NCI-H187 (cell line): ENCODE results near the gene TMEM175.

Source experiments
- DNase-seq, 2 experiments: peaks; one replicate each; lab custom pipeline; 2025; lab: John Stamatoyannopoulos, UW

Gene TMEM175, protein sequence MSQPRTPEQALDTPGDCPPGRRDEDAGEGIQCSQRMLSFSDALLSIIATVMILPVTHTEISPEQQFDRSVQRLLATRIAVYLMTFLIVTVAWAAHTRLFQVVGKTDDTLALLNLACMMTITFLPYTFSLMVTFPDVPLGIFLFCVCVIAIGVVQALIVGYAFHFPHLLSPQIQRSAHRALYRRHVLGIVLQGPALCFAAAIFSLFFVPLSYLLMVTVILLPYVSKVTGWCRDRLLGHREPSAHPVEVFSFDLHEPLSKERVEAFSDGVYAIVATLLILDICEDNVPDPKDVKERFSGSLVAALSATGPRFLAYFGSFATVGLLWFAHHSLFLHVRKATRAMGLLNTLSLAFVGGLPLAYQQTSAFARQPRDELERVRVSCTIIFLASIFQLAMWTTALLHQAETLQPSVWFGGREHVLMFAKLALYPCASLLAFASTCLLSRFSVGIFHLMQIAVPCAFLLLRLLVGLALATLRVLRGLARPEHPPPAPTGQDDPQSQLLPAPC

GRCh38 chr4:931960-932712 lies at the start of gene TMEM175, which contains the start of gene GAK:
Gene TMEM175, plus strand, starts transcription at chr4:932460. Its CDS starts 15,280 bp downstream, at chr4:947740.
Gene GAK, minus strand, starts transcription at chr4:932316. Its CDS starts 129 bp downstream, at chr4:932187.
- DNase-seq: peak; percentile 95 to 96

DNA sequence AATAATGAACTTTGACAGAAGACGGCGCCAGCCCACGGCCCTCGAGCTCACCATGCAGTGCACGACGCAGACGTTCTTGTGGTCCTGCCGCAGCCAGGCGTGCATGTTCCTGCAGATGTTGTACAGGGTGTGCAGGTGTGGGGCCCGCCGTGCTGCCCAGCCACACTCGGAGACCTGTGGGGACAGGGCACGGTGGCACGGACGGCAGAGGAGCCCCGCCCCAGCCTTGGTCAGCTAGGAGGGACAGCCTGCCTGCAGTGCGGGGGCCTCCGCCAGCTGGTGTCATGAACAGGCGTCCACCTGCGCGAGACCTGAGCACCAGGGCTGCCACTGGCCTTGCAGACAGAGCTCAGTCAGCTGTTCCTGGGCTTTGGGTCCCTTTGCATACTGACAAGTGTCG lies 49.6 kb upstream of the TMEM175 start:
- no peak for DNase-seq

DNA sequence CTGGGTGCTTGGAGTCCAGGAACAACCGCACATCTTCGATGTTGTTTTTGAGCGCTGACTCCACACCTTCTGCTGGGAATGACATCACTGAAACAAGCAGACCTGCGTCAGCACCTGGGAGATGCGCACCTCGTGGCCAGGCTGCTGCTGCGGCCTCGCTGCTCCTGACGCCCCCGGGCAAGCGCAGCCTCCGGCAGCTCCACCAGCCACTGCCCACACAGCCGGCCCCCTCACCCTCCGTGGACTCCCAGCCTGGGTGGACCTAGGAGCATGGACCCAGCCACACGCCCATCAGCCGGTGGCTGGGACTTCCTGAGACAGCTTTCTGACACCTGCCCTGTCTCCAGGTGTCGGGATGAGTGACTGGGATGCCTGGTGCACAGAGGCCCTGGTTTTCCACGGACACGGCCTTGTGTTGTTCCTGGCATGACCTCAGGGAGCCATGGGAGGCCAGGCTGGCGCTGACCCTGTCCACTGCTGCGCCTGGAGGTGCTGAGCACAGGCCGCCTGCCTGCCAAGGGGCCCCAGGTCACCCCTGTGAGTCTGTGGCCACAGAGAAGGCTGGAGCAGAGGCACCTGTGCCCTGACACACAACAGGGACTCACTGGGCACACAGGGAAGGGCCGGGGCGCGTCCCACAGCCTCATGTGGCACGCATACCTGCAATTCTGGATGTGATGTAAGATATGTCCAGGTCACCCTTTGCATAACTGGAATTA lies 48.7 kb upstream of the TMEM175 start:
- DNase-seq: no peak

GRCh38 chr4:884259-884658 lies 48.0 kb upstream of the TMEM175 start:
- no peak for DNase-seq

GRCh38 chr4:884896-885295 lies 47.4 kb upstream of the TMEM175 start:
- no peak for DNase-seq

DNA sequence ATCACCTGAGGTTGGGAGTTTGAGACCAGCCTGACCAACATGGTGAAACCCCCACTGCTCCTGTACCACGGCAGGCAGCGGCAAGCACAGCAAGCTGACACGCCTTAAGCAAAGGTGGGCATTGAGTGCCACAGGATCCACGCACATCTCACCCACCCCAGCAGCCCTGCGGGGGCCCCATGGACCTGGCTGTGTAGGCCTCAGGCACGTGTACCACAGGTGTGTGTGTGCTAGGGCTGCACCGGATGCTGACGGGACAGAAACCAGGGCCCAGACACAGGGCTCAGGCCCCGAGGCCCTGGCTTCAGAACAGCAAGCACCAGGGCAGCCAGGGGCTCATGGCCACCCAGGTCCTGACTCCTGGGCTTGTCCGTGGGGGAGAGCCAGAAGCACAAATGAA lies 46.9 kb upstream of the TMEM175 start:
- no peak for DNase-seq

GRCh38 chr4:886244-886643 lies 46.0 kb upstream of the TMEM175 start:
- no peak for DNase-seq

- DNase-seq: no peak
Measured at GRCh38 chr4:887034-887763, 45.1 kb upstream of the TMEM175 start.

DNA sequence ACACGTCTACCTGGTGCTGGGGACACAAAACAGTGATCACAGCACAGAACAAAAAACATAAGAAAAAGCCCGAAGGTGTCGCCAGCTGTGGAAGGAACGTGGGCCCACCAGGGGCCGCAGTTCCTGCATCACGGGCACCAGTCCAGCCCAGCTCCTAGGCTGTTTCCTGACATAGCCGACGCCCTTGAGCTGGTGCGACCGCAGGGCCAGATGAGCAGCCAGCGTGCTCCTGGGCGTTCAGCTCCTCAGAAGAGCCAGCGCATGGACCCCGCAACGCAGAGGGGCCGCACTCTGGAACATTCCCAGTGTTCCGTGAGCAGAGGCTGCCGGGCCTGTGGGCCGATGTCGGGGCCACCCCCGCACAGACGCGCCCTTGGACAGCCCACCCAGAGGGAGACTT lies 44.2 kb upstream of the TMEM175 start:
- no peak for DNase-seq

GRCh38 chr4:889516-889915 lies 42.7 kb upstream of the TMEM175 start:
- no peak for DNase-seq

GRCh38 chr4:890036-890695 lies 42.1 kb upstream of the TMEM175 start:
- no peak for DNase-seq

GRCh38 chr4:891747-892146 lies 40.5 kb upstream of the TMEM175 start:
- no peak for DNase-seq

GRCh38 chr4:892780-893179 lies 39.5 kb upstream of the TMEM175 start:
- no peak for DNase-seq

DNA sequence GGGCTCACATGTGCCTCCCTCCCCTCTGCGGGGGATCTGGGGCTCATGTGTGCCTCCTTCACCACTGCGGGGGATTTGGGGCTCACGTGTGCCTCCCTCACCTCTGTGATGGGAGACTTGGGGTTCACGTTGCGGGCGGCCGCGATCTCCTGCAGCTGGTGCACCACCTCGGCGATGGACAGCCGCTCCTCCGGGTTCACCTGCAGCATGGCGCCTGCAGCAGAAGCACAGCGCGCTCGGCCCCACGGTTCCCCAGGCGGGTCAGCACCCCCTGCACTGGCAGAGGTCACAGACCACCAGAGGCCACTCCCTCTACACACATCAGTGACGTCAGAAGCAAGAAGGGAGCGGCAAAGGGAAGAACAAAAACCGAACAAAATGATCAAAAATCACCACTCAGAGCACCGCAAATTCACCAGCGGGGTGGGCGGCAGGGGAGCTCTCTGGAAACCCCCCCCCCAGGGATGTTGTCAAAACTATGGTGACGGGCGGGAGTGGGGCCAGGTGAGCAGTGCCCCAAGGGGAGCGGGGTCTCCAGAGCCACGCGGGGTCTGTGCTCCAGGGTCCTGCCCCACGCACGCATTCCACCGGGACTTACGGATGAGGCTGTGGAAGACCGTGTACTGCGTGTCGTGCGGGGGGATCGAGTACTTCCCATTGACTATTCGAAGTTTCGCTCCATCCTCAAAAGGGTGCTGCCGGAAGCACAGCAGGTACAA lies 38.8 kb upstream of the TMEM175 start:
- DNase-seq: no peak

DNA sequence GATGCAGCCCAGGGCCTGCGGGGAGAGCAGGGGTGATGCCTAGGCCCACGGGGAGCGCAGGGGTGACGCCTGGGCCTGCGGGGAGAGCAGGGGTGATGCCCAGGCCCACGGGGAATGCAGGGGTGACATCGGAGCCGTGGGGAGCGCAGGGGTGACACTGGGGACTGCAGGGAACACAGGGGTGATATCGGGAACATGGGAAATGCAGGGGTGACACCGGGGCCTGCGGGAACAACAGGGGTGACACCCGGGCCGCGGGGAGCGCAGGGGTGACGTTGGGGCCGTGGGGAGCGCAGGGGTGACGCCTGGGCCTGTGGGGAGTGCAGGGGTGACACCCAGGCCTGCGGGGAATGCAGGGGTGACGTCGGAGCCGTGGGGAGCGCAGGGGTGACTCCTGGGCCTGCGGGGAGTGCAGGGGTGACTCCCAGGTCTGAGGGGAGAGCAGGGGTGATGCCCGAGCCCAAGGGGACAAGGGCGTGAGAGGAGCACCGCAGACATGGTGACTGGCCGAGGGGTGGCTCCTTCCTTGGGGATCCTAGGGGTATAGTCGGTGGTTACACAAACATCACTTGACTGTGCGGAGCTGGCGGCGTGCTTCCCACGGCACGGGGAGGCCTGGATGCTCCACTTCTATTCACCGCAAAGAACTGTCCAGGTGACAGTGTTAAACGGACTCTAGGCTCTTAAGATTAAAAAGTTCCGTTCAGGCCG lies 38.1 kb upstream of the TMEM175 start:
- DNase-seq: no peak

GRCh38 chr4:895596-895995 lies 36.7 kb upstream of the TMEM175 start:
- DNase-seq: no peak

- no peak for DNase-seq
Measured at GRCh38 chr4:896216-896615, 36.0 kb upstream of the TMEM175 start.

GRCh38 chr4:896630-897029 lies 35.6 kb upstream of the TMEM175 start:
- no peak for DNase-seq

DNA sequence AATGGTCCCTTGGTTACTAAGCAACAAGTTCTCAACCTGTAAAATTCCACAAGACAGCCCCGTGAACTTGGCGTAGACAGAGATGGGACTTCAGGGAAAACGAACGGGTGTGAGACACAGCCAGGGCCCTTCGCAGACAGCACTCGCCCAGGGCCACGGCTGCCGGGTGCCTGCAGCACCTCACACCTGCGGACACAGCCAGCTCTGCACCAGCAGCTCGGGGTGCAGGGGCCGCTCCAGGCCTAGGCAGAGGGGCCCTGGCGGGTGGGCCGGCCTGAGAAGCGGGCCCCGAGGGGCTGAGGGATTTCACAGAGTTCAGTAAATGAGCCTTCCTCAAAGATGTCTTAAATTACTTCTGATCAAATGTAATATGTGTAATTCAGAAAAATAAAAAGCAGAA lies 34.1 kb upstream of the TMEM175 start:
- DNase-seq: no peak
